SK-N-MC (cell line): ENCODE measurements around the gene DNAJC15.

Source experiments
- EZH2 ChIP-seq: fragments of 200-600 bp; sonication (generic); IDR thresholded peaks from one replicate; pipeline ENCODE4 v1.6.1; 2017; ENCODE audit warnings: antibody characterized with exemption
- POLR2AphosphoS5 ChIP-seq: IDR thresholded peaks from 2 replicates; pipeline ENCODE4 v1.6.1; 2012; ENCODE audit warnings: mild to moderate bottlenecking, low read depth, low read length, borderline replicate concordance

GRCh38 chr13:43143591-43143990 lies 120.2 kb downstream of the DNAJC15 start:
- no peak for TF ChIP-seq EZH2
- TF ChIP-seq POLR2AphosphoS5, result no peak
